ENCODE data around the gene ADARB1. TPM values are rescaled to one million over a fixed set of nuclear protein-coding genes. Genes with fewer than 3 reads are reported as not detected.

The ADARB1 gene
- total and polyA plus RNA-seq, 2 experiments from 2014 or later = 4.8 to 14.8 TPM

DNA sequence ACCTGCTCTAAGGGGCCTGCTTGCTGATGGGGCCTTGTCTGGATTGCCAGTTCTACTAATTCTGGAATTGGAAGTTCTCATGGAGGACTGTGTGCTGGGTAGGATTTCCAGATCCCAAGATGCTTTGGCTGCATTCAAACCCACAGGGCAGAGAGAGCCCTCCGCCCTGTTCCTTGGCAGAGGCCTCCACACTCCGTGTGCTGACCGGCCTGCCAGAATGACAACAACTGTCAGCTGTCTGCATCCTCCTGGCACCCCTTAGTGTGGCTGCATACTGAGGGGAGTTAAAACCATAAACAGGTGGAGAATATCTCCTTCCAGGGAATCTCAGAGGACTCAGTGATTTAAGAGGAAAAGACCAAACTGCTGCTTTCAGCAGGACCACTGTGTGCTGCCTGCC is 60.7 kb downstream of the ADARB1 start:
- H3K36me3 ChIP-seq (ENCODE audit: insufficient read depth) = no peaks in the 10 kb centered on the region
- no peaks in the 10 kb centered on the region for H3F3A ChIP-seq (replicated peaks; ENCODE audit: low read depth)
- peaks cover 8% of the 10 kb centered on the region; the same call in 1 of the 2 replicates for H4K20me1 ChIP-seq (replicated peaks; ENCODE audit: insufficient read depth)
- no peaks in the 10 kb centered on the region for H3K36me3 Mint-ChIP-seq (ENCODE audit: low read depth)
- peaks cover 6% of the 10 kb centered on the region for H3K27me3 Mint-ChIP-seq (ENCODE audit: insufficient read depth, low read depth, poor library complexity)
- TF ChIP-seq, protein P1, sequence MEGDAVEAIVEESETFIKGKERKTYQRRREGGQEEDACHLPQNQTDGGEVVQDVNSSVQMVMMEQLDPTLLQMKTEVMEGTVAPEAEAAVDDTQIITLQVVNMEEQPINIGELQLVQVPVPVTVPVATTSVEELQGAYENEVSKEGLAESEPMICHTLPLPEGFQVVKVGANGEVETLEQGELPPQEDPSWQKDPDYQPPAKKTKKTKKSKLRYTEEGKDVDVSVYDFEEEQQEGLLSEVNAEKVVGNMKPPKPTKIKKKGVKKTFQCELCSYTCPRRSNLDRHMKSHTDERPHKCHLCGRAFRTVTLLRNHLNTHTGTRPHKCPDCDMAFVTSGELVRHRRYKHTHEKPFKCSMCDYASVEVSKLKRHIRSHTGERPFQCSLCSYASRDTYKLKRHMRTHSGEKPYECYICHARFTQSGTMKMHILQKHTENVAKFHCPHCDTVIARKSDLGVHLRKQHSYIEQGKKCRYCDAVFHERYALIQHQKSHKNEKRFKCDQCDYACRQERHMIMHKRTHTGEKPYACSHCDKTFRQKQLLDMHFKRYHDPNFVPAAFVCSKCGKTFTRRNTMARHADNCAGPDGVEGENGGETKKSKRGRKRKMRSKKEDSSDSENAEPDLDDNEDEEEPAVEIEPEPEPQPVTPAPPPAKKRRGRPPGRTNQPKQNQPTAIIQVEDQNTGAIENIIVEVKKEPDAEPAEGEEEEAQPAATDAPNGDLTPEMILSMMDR (conservative IDR thresholded peaks at IDR 0.05; ENCODE audit: low read depth in 2 of 2) = no peak
- TF ChIP-seq POLR2AphosphoS5 (IDR thresholded peaks at IDR 0.05; ENCODE audit: low read depth) (no peak), JUNB (IDR thresholded peaks at IDR 0.05; ENCODE audit: unreplicated experiment) (no peak), ZNF114 (CRISPR knock-in tag; IDR thresholded peaks at IDR 0.05) (no peak), STAT1 (IDR thresholded peaks at IDR 0.05; ENCODE audit: unreplicated experiment) (no peak), CREB1 (CRISPR knock-in tag; IDR thresholded peaks at IDR 0.05; ENCODE audit: low read depth) (no peak)
- TF ChIP-seq, protein P2, sequence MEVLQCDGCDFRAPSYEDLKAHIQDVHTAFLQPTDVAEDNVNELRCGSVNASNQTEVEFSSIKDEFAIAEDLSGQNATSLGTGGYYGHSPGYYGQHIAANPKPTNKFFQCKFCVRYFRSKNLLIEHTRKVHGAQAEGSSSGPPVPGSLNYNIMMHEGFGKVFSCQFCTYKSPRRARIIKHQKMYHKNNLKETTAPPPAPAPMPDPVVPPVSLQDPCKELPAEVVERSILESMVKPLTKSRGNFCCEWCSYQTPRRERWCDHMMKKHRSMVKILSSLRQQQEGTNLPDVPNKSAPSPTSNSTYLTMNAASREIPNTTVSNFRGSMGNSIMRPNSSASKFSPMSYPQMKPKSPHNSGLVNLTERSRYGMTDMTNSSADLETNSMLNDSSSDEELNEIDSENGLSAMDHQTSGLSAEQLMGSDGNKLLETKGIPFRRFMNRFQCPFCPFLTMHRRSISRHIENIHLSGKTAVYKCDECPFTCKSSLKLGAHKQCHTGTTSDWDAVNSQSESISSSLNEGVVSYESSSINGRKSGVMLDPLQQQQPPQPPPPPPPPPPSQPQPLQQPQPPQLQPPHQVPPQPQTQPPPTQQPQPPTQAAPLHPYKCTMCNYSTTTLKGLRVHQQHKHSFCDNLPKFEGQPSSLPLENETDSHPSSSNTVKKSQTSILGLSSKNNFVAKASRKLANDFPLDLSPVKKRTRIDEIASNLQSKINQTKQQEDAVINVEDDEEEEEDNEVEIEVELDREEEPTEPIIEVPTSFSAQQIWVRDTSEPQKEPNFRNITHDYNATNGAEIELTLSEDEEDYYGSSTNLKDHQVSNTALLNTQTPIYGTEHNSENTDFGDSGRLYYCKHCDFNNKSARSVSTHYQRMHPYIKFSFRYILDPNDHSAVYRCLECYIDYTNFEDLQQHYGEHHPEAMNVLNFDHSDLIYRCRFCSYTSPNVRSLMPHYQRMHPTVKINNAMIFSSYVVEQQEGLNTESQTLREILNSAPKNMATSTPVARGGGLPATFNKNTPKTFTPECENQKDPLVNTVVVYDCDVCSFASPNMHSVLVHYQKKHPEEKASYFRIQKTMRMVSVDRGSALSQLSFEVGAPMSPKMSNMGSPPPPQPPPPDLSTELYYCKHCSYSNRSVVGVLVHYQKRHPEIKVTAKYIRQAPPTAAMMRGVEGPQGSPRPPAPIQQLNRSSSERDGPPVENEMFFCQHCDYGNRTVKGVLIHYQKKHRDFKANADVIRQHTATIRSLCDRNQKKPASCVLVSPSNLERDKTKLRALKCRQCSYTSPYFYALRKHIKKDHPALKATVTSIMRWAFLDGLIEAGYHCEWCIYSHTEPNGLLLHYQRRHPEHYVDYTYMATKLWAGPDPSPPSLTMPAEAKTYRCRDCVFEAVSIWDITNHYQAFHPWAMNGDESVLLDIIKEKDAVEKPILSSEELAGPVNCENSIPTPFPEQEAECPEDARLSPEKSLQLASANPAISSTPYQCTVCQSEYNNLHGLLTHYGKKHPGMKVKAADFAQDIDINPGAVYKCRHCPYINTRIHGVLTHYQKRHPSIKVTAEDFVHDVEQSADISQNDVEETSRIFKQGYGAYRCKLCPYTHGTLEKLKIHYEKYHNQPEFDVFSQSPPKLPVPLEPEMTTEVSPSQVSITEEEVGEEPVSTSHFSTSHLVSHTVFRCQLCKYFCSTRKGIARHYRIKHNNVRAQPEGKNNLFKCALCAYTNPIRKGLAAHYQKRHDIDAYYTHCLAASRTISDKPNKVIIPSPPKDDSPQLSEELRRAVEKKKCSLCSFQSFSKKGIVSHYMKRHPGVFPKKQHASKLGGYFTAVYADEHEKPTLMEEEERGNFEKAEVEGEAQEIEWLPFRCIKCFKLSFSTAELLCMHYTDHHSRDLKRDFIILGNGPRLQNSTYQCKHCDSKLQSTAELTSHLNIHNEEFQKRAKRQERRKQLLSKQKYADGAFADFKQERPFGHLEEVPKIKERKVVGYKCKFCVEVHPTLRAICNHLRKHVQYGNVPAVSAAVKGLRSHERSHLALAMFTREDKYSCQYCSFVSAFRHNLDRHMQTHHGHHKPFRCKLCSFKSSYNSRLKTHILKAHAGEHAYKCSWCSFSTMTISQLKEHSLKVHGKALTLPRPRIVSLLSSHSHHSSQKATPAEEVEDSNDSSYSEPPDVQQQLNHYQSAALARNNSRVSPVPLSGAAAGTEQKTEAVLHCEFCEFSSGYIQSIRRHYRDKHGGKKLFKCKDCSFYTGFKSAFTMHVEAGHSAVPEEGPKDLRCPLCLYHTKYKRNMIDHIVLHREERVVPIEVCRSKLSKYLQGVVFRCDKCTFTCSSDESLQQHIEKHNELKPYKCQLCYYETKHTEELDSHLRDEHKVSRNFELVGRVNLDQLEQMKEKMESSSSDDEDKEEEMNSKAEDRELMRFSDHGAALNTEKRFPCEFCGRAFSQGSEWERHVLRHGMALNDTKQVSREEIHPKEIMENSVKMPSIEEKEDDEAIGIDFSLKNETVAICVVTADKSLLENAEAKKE (CRISPR knock-in tag; IDR thresholded peaks at IDR 0.05) = no peak
- TF ChIP-seq, protein P3, sequence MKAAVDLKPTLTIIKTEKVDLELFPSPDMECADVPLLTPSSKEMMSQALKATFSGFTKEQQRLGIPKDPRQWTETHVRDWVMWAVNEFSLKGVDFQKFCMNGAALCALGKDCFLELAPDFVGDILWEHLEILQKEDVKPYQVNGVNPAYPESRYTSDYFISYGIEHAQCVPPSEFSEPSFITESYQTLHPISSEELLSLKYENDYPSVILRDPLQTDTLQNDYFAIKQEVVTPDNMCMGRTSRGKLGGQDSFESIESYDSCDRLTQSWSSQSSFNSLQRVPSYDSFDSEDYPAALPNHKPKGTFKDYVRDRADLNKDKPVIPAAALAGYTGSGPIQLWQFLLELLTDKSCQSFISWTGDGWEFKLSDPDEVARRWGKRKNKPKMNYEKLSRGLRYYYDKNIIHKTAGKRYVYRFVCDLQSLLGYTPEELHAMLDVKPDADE (IDR thresholded peaks at IDR 0.05) = no peak
- TF ChIP-seq, protein P4, sequence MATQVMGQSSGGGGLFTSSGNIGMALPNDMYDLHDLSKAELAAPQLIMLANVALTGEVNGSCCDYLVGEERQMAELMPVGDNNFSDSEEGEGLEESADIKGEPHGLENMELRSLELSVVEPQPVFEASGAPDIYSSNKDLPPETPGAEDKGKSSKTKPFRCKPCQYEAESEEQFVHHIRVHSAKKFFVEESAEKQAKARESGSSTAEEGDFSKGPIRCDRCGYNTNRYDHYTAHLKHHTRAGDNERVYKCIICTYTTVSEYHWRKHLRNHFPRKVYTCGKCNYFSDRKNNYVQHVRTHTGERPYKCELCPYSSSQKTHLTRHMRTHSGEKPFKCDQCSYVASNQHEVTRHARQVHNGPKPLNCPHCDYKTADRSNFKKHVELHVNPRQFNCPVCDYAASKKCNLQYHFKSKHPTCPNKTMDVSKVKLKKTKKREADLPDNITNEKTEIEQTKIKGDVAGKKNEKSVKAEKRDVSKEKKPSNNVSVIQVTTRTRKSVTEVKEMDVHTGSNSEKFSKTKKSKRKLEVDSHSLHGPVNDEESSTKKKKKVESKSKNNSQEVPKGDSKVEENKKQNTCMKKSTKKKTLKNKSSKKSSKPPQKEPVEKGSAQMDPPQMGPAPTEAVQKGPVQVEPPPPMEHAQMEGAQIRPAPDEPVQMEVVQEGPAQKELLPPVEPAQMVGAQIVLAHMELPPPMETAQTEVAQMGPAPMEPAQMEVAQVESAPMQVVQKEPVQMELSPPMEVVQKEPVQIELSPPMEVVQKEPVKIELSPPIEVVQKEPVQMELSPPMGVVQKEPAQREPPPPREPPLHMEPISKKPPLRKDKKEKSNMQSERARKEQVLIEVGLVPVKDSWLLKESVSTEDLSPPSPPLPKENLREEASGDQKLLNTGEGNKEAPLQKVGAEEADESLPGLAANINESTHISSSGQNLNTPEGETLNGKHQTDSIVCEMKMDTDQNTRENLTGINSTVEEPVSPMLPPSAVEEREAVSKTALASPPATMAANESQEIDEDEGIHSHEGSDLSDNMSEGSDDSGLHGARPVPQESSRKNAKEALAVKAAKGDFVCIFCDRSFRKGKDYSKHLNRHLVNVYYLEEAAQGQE (IDR thresholded peaks at IDR 0.05; ENCODE audit: unreplicated experiment) = no peak
- no peaks in the 10 kb centered on the region for H3K79me2 ChIP-seq (replicated peaks; ENCODE audit: insufficient read depth)
- H3K9me3 Mint-ChIP-seq = no peaks in the 10 kb centered on the region
- no peak overlapping the region for H3K4me3 ChIP-seq
- no peak overlapping the region for H3K27ac ChIP-seq (ENCODE audit: low read depth)
- ATAC-seq = no peak
- no peak overlapping the region for H3K4me3 Mint-ChIP-seq
- H3K27me3 ChIP-seq (ENCODE audit: insufficient read depth) = no peaks in the 10 kb centered on the region
- peaks cover 2% of the 10 kb centered on the region; the same call in 1 of the 3 replicates for H3K4me1 Mint-ChIP-seq
- no peak for DNase-seq (ENCODE audit: low spot score)
- no peak overlapping the region for H2AFZ ChIP-seq
- H3K4me2 ChIP-seq = no peak overlapping the region
- H3K4me1 ChIP-seq (ENCODE audit: insufficient read depth) = no peaks in the 10 kb centered on the region
- no peaks in the 10 kb centered on the region for H3K9me2 ChIP-seq (ENCODE audit: insufficient read depth)
- no peak overlapping the region for H3K27ac Mint-ChIP-seq
